ENCODE data around the gene TOP1. TPM values are rescaled to one million over a fixed set of nuclear protein-coding genes. Genes with fewer than 3 reads are reported as not detected.

The TOP1 gene
- total RNA-seq, 2 experiments from 2014 or later, result 37.6 to 41.7 TPM

DNA sequence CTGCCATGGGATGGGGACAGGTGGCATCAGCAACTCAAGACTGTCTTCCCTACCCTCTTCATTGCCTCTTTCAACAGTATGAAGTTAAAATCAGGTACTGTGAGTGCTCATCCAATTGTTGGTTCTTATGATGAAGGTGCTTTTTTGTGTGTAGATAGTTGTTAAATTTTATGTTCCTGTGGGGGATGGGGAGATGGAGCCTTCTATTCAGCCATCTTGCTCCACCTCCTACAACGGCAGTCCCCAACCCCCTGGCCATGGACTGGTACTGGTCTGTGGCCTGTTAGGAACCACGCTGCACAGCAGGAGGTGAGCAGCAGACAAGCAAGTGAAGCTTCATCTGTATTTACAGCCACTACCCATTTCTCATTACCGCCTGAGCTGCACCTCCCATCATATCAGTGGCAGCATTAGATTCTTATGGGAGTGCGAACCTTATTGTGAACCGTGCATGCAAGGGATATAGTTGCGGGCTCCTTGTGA lies 47.8 kb upstream of the TOP1 start:
- no peaks in the 10 kb centered on the region for H3K36me3 ChIP-seq (ENCODE audit: insufficient read depth, low read length)
- Mint-ChIP-seq H3K27me3 (peaks cover 14% of the 10 kb centered on the region), H3K36me3 (ENCODE audit: low read depth) (no peaks in the 10 kb centered on the region), H3K4me1 (ENCODE audit: low read depth) (no peaks in the 10 kb centered on the region), H3K27ac (no peak overlapping the region), H3K4me3 (no peak overlapping the region), H3K9me3 (peaks cover 16% of the 10 kb centered on the region)
- DNase-seq, result no peak
- ATAC-seq (ENCODE audit: poor library complexity), result no peak
- CTCF ChIA-PET, result no interaction called here
- no peak overlapping the region for H3K4me3 ChIP-seq (ENCODE audit: low read length)
- H3K27me3 ChIP-seq (ENCODE audit: control insufficient read depth in 1 of 2, insufficient read depth in 2 of 2, low read length in 2 of 2), result no peaks in the 10 kb centered on the region
- no peaks in the 10 kb centered on the region for H3K4me1 ChIP-seq (ENCODE audit: insufficient read depth, low read length)
- H3K27ac ChIP-seq (ENCODE audit: low read depth in 1 of 2, low read length in 2 of 2), result no peak overlapping the region
- intact Hi-C loops (cut with DNase I, micrococcal nuclease), result no loop called here
- POLR2A ChIA-PET, result no interaction called here
- TF ChIP-seq, protein P1, sequence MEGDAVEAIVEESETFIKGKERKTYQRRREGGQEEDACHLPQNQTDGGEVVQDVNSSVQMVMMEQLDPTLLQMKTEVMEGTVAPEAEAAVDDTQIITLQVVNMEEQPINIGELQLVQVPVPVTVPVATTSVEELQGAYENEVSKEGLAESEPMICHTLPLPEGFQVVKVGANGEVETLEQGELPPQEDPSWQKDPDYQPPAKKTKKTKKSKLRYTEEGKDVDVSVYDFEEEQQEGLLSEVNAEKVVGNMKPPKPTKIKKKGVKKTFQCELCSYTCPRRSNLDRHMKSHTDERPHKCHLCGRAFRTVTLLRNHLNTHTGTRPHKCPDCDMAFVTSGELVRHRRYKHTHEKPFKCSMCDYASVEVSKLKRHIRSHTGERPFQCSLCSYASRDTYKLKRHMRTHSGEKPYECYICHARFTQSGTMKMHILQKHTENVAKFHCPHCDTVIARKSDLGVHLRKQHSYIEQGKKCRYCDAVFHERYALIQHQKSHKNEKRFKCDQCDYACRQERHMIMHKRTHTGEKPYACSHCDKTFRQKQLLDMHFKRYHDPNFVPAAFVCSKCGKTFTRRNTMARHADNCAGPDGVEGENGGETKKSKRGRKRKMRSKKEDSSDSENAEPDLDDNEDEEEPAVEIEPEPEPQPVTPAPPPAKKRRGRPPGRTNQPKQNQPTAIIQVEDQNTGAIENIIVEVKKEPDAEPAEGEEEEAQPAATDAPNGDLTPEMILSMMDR (IDR thresholded peaks at IDR 0.05), result no peak
- peaks cover 7 to 16% of the 10 kb centered on the region in 2 experiments for H3K9me3 ChIP-seq (ENCODE audit: control insufficient read depth in 1 of 2, insufficient read depth in 1 of 2, low read length in 2 of 2)

DNA sequence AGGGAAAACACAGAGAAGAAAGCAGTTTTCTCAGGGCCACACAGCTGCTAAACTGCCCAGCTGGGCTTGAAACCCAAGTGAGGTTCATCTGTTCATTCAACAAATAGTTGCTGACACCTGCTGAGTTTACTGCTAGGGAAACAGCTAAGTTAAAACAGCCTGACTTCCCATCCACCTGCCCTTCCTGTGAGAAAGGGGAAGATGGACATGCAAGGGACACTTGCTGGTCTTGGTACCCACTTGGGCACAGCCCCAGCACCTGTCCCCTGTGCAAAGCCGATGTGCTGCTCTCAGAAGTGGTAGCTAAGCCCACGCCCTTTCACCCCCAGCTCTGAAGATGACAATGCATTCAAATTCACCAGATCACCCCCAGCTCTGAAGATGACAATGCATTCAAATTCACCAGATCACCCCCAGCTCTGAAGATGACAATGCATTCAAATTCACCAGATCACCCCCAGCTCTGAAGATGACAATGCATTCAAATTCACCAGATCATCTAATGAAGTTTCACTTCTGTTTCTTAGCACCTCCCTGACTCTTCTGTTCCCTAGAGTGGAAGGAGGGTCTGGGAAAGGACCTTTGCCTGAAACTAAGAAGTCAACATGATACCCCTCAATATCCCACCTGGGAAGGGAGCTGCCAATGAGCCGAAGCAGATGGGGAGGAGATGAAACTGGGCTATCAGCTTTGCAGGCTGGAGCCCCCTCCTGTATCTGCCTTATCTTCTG lies 46.0 kb upstream of the TOP1 start:
- TF ChIP-seq, protein P1 (IDR thresholded peaks at IDR 0.05), result no peak
- DNase-seq, result no peak
- intact Hi-C loops (cut with DNase I, micrococcal nuclease), result no loop called here
- Histone ChIP-seq H3K9me3 (ENCODE audit: control insufficient read depth in 1 of 2, insufficient read depth in 1 of 2, low read length in 2 of 2) (peaks cover 6 to 7% of the 10 kb centered on the region in 2 experiments), H3K4me3 (ENCODE audit: low read length) (no peak overlapping the region), H3K4me1 (ENCODE audit: insufficient read depth, low read length) (peaks cover 10% of the 10 kb centered on the region), H3K27me3 (ENCODE audit: control insufficient read depth in 1 of 2, insufficient read depth in 2 of 2, low read length in 2 of 2) (no peaks in the 10 kb centered on the region), H3K27ac (ENCODE audit: low read depth in 1 of 2, low read length in 2 of 2) (no peak overlapping the region), H3K36me3 (ENCODE audit: insufficient read depth, low read length) (no peaks in the 10 kb centered on the region)
- Mint-ChIP-seq H3K4me3 (no peak overlapping the region), H3K36me3 (ENCODE audit: low read depth) (no peaks in the 10 kb centered on the region), H3K4me1 (ENCODE audit: low read depth) (peaks cover 11% of the 10 kb centered on the region), H3K9me3 (peaks cover 11% of the 10 kb centered on the region), H3K27ac (no peak overlapping the region), H3K27me3 (peaks cover 7% of the 10 kb centered on the region)
- no peak for ATAC-seq (ENCODE audit: poor library complexity)
- POLR2A ChIA-PET, result interaction anchor here (0.8 kb wide), 1 partner anchor 65 kb away, joined by 3 read pairs; no protein-coding TSS in a partner anchor
- CTCF ChIA-PET, result interaction anchor here (1.8 kb wide), 1 partner anchor 9 kb away, joined by 3 read pairs; no protein-coding TSS in a partner anchor

DNA sequence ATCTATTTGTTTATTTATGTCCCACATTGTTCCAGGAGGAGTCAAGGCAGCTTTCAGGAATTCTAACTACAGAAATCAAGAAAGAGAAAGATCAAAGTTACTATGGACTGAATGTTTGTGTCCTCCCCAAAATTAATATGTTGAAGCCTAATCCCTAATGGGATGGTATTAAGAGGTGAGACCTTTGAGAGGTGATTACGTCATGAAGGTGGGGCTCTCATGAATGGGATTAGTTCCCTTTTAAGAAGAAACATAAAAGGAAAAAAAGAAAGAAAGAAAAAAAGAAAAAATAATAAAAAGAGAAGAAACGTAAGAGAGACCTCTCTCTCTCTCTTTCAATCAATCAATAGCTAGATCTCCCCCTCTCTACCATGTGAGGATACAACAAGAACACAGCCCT lies 44.7 kb upstream of the TOP1 start:
- POLR2A ChIA-PET, result interaction anchor here (0.7 kb wide), 1 partner anchor 111 kb away, joined by 3 read pairs; no protein-coding TSS in a partner anchor
- Mint-ChIP-seq H3K4me3 (no peak overlapping the region), H3K27me3 (no peaks in the 10 kb centered on the region), H3K27ac (no peak overlapping the region), H3K36me3 (ENCODE audit: low read depth) (no peaks in the 10 kb centered on the region), H3K4me1 (ENCODE audit: low read depth) (peaks cover 13% of the 10 kb centered on the region), H3K9me3 (no peaks in the 10 kb centered on the region)
- Histone ChIP-seq H3K9me3 (ENCODE audit: control insufficient read depth in 1 of 2, insufficient read depth in 1 of 2, low read length in 2 of 2) (peaks cover 0 to 7% of the 10 kb centered on the region in 2 experiments), H3K36me3 (ENCODE audit: insufficient read depth, low read length) (no peaks in the 10 kb centered on the region), H3K4me3 (ENCODE audit: low read length) (no peak overlapping the region), H3K4me1 (ENCODE audit: insufficient read depth, low read length) (peaks cover 10% of the 10 kb centered on the region), H3K27me3 (ENCODE audit: control insufficient read depth in 1 of 2, insufficient read depth in 2 of 2, low read length in 2 of 2) (no peaks in the 10 kb centered on the region), H3K27ac (ENCODE audit: low read depth in 1 of 2, low read length in 2 of 2) (no peak overlapping the region)
- intact Hi-C loops (cut with DNase I, micrococcal nuclease), result no loop called here
- CTCF ChIA-PET, result no interaction called here
- TF ChIP-seq, protein P1 (IDR thresholded peaks at IDR 0.05), result no peak
- no peak for ATAC-seq (ENCODE audit: poor library complexity)
- no peak for DNase-seq
